Fibroblast of lung (primary cell): ENCODE measurements around the gene ST8SIA6.

Source experiments
- EZH2 ChIP-seq: IDR thresholded peaks from 2 replicates; pipeline ENCODE4 v1.5.1; 2012; ENCODE audit warnings: low read length, control low read depth, mild to moderate bottlenecking; ENCODE audit errors: missing control alignments
- TF ChIP-seq, protein P1 (sequence below), 2 donors: IDR thresholded peaks in 1 of 2; conservative IDR thresholded peaks in 1 of 2; 1 replicate in 1 of 2; 2 replicates in 1 of 2; pipeline ENCODE4 v1.5.1; 2011 to 2012; ENCODE audit warnings: low read length in 2 of 2, control low read depth in 1 of 2, inconsistent platforms in 1 of 2, low read depth in 1 of 2, mild to moderate bottlenecking in 1 of 2

GRCh38 chr10:17410907-17411306, 43.5 kb downstream of the ST8SIA6 start:
- TF ChIP-seq, protein P1, sequence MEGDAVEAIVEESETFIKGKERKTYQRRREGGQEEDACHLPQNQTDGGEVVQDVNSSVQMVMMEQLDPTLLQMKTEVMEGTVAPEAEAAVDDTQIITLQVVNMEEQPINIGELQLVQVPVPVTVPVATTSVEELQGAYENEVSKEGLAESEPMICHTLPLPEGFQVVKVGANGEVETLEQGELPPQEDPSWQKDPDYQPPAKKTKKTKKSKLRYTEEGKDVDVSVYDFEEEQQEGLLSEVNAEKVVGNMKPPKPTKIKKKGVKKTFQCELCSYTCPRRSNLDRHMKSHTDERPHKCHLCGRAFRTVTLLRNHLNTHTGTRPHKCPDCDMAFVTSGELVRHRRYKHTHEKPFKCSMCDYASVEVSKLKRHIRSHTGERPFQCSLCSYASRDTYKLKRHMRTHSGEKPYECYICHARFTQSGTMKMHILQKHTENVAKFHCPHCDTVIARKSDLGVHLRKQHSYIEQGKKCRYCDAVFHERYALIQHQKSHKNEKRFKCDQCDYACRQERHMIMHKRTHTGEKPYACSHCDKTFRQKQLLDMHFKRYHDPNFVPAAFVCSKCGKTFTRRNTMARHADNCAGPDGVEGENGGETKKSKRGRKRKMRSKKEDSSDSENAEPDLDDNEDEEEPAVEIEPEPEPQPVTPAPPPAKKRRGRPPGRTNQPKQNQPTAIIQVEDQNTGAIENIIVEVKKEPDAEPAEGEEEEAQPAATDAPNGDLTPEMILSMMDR (conservative IDR thresholded peaks at IDR 0.05 in 1 of 2, IDR thresholded peaks at IDR 0.05 in 1 of 2; ENCODE audit: low read depth in 1 of 2, low read length in 2 of 2), result no peak
- TF ChIP-seq EZH2, result no peak
